Naive thymus-derived CD4-positive, alpha-beta T cell (primary cell): ENCODE results near the gene DLG2. TPM values are rescaled to one million over a fixed set of nuclear protein-coding genes. Genes with fewer than 3 reads are reported as not detected.

Source experiments
- ATAC-seq: fragments of 150-1000 bp; cut with Tn5 transposase; 2 replicates; pipeline ENCODE4 v1.10.0; 2021; ENCODE audit warnings: mild to moderate bottlenecking, moderate library complexity
- CTCF ChIA-PET: fragments of 350-600 bp; sonication (Branson Sonifier 250); formaldehyde crosslinking; loops from one replicate; lab custom pipeline; 2021; ENCODE audit warnings: antibody characterized with exemption; lab: Charles Lee
- POLR2A ChIA-PET: fragments of 350-600 bp; sonication (Branson Sonifier 250); formaldehyde crosslinking; loops from one replicate; lab custom pipeline; 2021; ENCODE audit warnings: antibody characterized with exemption, inconsistent platforms; lab: Charles Lee
- DNase-seq, 9 donors: peaks; one replicate each; pipeline versions ENCODE4 v3.0.0 to v3.0.0-alpha.2; 2020 to 2022; ENCODE audit warnings: mixed read lengths in 1 of 9
- H3K27ac ChIP-seq: one replicate; pipeline ENCODE4 v1.7.0; 2013; ENCODE audit warnings: mild to moderate bottlenecking, low read depth, low read length, moderate library complexity
- H3K27me3 ChIP-seq, 2 donors: one replicate each; pipeline ENCODE4 v1.7.0; 2013; ENCODE audit warnings: low read length in 2 of 2, mild to moderate bottlenecking in 2 of 2, moderate library complexity in 2 of 2; ENCODE audit not compliant: control insufficient read depth in 2 of 2, insufficient read depth in 2 of 2
- H3K36me3 ChIP-seq, 3 experiments: 1 replicate in 2 of 3; 2 replicates in 1 of 3; pipeline ENCODE4 v1.7.0; 2013; ENCODE audit warnings: low read length in 3 of 3, mild to moderate bottlenecking in 3 of 3, moderate library complexity in 1 of 3; ENCODE audit not compliant: insufficient read depth in 3 of 3, control insufficient read depth in 2 of 3
- H3K4me1 ChIP-seq, 2 donors: one replicate each; pipeline ENCODE4 v1.7.0; 2013; ENCODE audit warnings: low read length in 2 of 2, mild to moderate bottlenecking in 2 of 2, moderate library complexity in 1 of 2; ENCODE audit not compliant: control insufficient read depth in 2 of 2, insufficient read depth in 2 of 2
- H3K4me3 ChIP-seq: 2 replicates; pipeline ENCODE4 v1.7.0; 2013; ENCODE audit warnings: mild to moderate bottlenecking, low read length
- H3K9me3 ChIP-seq, 3 experiments: 1 replicate in 2 of 3; 2 replicates in 1 of 3; pipeline ENCODE4 v1.7.0; 2013; ENCODE audit warnings: low read length in 3 of 3; ENCODE audit not compliant: control insufficient read depth in 2 of 3
- H3K27ac Mint-ChIP-seq, 9 donors: one replicate each; pipeline ENCODE4 v1.8.0; 2020 to 2022; ENCODE audit warnings: mixed read lengths in 9 of 9, mild to moderate bottlenecking in 8 of 9, moderate library complexity in 5 of 9, inconsistent platforms in 2 of 9
- H3K27me3 Mint-ChIP-seq, 5 donors: one replicate each; pipeline ENCODE4 v1.8.0; 2021 to 2022; ENCODE audit warnings: mixed read lengths in 5 of 5, mild to moderate bottlenecking in 1 of 5
- H3K36me3 Mint-ChIP-seq, 5 donors: one replicate each; pipeline ENCODE4 v1.8.0; 2020 to 2022; ENCODE audit warnings: mixed read lengths in 5 of 5, mild to moderate bottlenecking in 3 of 5, inconsistent platforms in 1 of 5
- H3K4me1 Mint-ChIP-seq, 7 donors: one replicate each; pipeline ENCODE4 v1.8.0; 2020 to 2022; ENCODE audit warnings: mixed read lengths in 7 of 7, mild to moderate bottlenecking in 3 of 7, inconsistent platforms in 1 of 7
- H3K4me3 Mint-ChIP-seq, 10 donors: one replicate each; pipeline ENCODE4 v1.8.0; 2020 to 2022; ENCODE audit warnings: mild to moderate bottlenecking in 10 of 10, mixed read lengths in 10 of 10, moderate library complexity in 6 of 10, inconsistent platforms in 2 of 10
- H3K9me3 Mint-ChIP-seq, 11 donors: one replicate each; pipeline ENCODE4 v1.8.0; 2020 to 2022; ENCODE audit warnings: mixed read lengths in 11 of 11, mild to moderate bottlenecking in 4 of 11, inconsistent platforms in 1 of 11, moderate library complexity in 1 of 11
- intact Hi-C, 2 donors: fragments of 100-400 bp; cut with micrococcal nuclease; formaldehyde crosslinking; loops; one replicate each; pipeline ENCODE4 v1.15.1; 2023
- polyA plus RNA-seq, 2 donors: library from polyadenylated mRNA; unstranded; fragments of 300-500 nt; fragmentation: Illumina TruSeq; gene quantifications; one replicate each; pipeline ENCODE4 v1.2.3, GENCODE V29; 2021
- total RNA-seq, 6 experiments: library from RNA in 5 of 6; stranded (reverse) in 5 of 6; gene quantifications; 1 replicate in 5 of 6; 2 replicates in 1 of 6; pipeline ENCODE4 v1.2.3 and lab custom pipeline; 2021 to 2026

The DLG2 gene
- total and polyA plus RNA-seq, 7 experiments from 2014 or later = 0.64 to 6.1 (median 3.7) TPM

DNA sequence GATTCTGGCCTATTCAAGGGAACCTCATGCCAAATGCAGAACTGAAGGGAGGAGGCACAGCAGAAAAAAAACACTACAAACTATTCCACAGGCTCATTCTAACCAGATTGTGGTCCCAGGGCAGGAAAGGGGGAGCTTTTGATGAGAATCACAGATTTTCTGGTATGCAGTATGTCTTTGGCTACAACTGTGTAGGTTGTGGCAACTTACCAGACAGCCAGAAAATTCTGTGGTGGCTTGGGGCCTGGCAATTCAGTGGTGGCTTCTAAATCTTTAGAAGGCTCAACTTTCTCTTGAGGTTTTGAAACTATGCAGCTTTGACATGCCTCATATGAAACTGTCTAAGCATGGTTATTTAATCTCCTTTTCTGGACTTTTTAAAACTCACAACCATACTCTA lies 1490.2 kb downstream of the DLG2 start:
- H3K36me3 ChIP-seq = no peaks in the 10 kb centered on the region
- ChIA-PET POLR2A (no interaction called here), CTCF (no interaction called here)
- H3K9me3 Mint-ChIP-seq = peaks cover 0 to 26% (median 9%) of the 10 kb centered on the region in 11 donors
- no peak overlapping the region for H3K4me3 ChIP-seq
- DNase-seq (no peak), ATAC-seq (no peak)
- intact Hi-C loops = no loop called here
- no peaks in the 10 kb centered on the region for H3K4me1 ChIP-seq
- no peak overlapping the region for H3K27ac ChIP-seq
- H3K27ac Mint-ChIP-seq = no peak overlapping the region
- H3K4me1 Mint-ChIP-seq = no peaks in the 10 kb centered on the region
- H3K27me3 Mint-ChIP-seq = no peaks in the 10 kb centered on the region
- no peak overlapping the region for H3K4me3 Mint-ChIP-seq
- peaks cover 0 to 3% (median 0%) of the 10 kb centered on the region in 3 experiments for H3K9me3 ChIP-seq
- no peaks in the 10 kb centered on the region for H3K27me3 ChIP-seq
- no peaks in the 10 kb centered on the region for H3K36me3 Mint-ChIP-seq

DNA sequence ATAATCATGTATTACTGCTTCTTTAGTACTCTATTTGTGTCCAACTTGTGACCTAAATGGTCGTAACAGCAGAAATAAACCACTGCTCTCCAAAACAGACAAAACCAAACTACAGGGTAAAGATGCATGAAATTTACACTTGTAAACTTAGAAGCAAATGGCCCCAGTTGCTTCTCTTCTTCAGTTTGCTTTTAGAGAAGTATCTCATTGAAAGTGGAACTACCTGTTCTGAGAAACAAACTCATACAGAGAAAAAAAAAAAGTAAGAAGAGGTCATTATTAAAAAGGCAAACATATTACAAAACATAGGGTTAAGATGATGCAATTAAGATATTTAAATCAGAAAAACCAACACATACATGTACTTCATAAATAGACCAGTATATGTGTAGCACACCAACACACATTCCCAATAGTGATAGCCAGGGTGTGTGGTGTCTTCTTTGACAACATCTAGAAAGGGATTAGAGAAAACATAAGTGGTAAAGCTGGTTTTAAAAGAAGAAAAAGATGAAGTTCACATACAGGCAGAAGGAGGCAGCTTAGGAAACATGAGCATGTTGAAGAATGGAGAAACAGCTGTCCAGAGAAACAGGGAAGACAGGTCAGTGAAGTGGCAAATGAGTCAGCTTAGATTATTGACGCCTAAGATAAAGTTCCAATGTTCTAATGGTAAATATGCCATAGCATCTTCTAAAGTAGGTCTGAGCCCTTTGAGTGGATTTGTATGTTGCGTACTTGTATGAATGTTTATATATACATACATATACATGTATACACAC lies 1496.3 kb downstream of the DLG2 start:
- ChIA-PET POLR2A (no interaction called here), CTCF (no interaction called here)
- Histone ChIP-seq H3K9me3 (peaks cover 0 to 3% (median 0%) of the 10 kb centered on the region in 3 experiments), H3K4me1 (no peaks in the 10 kb centered on the region), H3K36me3 (no peaks in the 10 kb centered on the region), H3K27me3 (no peaks in the 10 kb centered on the region), H3K4me3 (no peak overlapping the region), H3K27ac (no peak overlapping the region)
- H3K4me3 Mint-ChIP-seq = no peak overlapping the region
- H3K27me3 Mint-ChIP-seq = no peaks in the 10 kb centered on the region
- no peak overlapping the region for H3K27ac Mint-ChIP-seq
- ATAC-seq (no peak), DNase-seq (no peak)
- H3K36me3 Mint-ChIP-seq = no peaks in the 10 kb centered on the region
- H3K9me3 Mint-ChIP-seq = peaks cover 1 to 30% (median 11%) of the 10 kb centered on the region in 11 donors
- intact Hi-C loops = no loop called here
- H3K4me1 Mint-ChIP-seq = no peaks in the 10 kb centered on the region

DNA sequence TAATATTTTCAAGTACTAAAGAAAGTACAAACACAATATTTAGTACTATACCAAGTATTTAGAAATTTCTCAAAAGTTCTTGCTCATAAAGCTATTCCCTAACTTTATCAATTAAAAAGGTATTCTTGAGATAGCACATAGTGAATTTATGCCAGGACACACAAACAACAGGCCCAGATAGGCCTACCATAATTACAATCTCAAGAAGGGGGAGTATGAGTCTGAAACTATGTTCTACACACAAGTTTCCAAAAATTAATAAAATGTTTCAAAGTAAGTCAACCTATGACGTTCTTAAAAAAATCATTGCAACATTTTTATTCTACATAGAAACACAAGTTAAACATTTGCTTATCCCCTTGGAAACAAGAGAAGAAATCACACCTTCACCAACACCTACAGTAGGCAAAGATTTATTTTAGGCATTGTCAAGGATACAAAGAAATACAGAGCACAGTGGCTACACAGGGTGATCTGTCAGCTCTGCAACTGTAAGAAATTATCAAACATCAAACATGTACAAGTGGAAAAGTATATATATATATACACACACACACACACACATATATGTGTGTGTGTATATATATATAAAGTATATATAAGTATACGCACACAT lies 1497.1 kb downstream of the DLG2 start:
- no peak overlapping the region for H3K4me3 ChIP-seq
- no peak for ATAC-seq
- CTCF ChIA-PET = no interaction called here
- Mint-ChIP-seq H3K27ac (no peak overlapping the region), H3K4me3 (no peak overlapping the region), H3K36me3 (no peaks in the 10 kb centered on the region), H3K27me3 (no peaks in the 10 kb centered on the region), H3K9me3 (peaks cover 1 to 23% (median 9%) of the 10 kb centered on the region in 11 donors), H3K4me1 (no peaks in the 10 kb centered on the region)
- intact Hi-C loops = no loop called here
- H3K36me3 ChIP-seq = no peaks in the 10 kb centered on the region
- no peaks in the 10 kb centered on the region for H3K4me1 ChIP-seq
- peaks cover 0 to 3% (median 0%) of the 10 kb centered on the region in 3 experiments for H3K9me3 ChIP-seq
- H3K27ac ChIP-seq = no peak overlapping the region
- POLR2A ChIA-PET = no interaction called here
- no peaks in the 10 kb centered on the region for H3K27me3 ChIP-seq
- DNase-seq = no peak

DNA sequence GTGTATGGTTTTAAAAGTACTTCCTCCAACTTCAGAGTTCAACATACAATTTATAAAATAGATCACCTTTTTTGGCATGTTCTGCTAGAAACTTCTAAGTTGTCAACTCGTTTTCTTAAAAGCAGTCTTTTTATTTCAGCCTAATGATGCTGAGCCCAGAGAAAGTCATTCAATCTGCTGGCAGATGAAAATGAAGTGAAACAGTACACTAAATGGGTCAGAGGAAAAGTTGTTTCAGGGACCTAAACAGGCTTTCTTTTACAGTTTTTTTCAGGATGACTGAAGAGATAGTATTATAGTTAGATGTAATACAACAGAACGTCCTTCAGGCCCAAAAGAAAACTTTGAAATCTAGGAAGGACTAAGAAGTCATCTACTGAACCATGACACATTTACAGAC lies 1498.3 kb downstream of the DLG2 start:
- no peak overlapping the region for H3K4me3 ChIP-seq
- ATAC-seq (no peak), DNase-seq (no peak)
- Mint-ChIP-seq H3K4me3 (no peak overlapping the region), H3K4me1 (peaks cover 0 to 2% (median 0%) of the 10 kb centered on the region in 7 donors), H3K27ac (no peak overlapping the region), H3K9me3 (peaks cover 1 to 24% (median 9%) of the 10 kb centered on the region in 11 donors), H3K36me3 (no peaks in the 10 kb centered on the region), H3K27me3 (no peaks in the 10 kb centered on the region)
- no peaks in the 10 kb centered on the region for H3K36me3 ChIP-seq
- no peaks in the 10 kb centered on the region for H3K4me1 ChIP-seq
- ChIA-PET POLR2A (no interaction called here), CTCF (no interaction called here)
- H3K27me3 ChIP-seq = no peaks in the 10 kb centered on the region
- H3K27ac ChIP-seq = no peak overlapping the region
- peaks cover 0 to 1% (median 0%) of the 10 kb centered on the region in 3 experiments for H3K9me3 ChIP-seq
- intact Hi-C loops = no loop called here

DNA sequence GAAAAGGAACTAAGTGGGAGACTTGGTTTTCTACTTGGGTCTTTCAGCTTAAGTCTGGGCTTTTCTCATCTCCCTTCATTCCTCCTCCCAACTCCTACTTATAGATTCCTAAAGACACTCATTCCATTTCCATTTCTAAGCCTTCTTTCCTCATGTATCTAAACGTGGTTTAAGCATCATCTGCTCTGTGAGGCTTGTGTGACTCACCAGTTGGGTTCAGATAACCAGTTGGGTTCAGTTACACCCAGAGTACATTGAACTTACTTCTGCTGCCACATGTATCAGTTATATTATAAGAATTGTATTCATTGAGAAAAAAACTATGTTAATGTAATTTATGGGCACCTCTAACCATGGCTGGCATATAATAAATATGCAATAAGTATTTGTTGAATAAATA lies 1509.8 kb downstream of the DLG2 start:
- ChIA-PET POLR2A (no interaction called here), CTCF (no interaction called here)
- Histone ChIP-seq H3K4me3 (no peak overlapping the region), H3K36me3 (no peaks in the 10 kb centered on the region), H3K27me3 (no peaks in the 10 kb centered on the region), H3K27ac (no peak overlapping the region), H3K4me1 (no peaks in the 10 kb centered on the region), H3K9me3 (no peaks in the 10 kb centered on the region)
- intact Hi-C loops = no loop called here
- no peak for DNase-seq
- no peak for ATAC-seq
- H3K9me3 Mint-ChIP-seq = peaks cover 3 to 28% (median 6%) of the 10 kb centered on the region in 11 donors
- H3K36me3 Mint-ChIP-seq = no peaks in the 10 kb centered on the region
- H3K4me1 Mint-ChIP-seq = no peaks in the 10 kb centered on the region
- H3K4me3 Mint-ChIP-seq = no peak overlapping the region
- H3K27me3 Mint-ChIP-seq = no peaks in the 10 kb centered on the region
- no peak overlapping the region for H3K27ac Mint-ChIP-seq

DNA sequence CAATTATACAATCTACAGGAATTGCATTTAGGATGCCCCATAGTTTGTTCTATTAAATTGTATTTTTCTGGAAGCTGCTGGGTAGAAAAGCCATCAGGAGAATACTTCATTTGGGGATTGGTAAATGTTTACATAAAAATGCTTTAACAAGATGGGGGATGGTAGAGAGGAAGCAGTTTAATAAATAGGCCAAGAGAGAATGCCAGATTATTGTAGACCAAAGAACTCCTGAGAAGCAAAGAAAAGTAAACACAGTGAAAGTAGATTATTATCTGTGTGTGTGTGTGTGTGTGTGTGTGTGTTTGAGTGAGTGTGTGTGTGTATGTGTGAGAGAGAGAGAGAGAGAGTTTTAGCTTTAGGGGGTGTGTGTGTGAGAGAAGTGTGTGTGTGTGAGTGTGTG lies 1520.6 kb downstream of the DLG2 start:
- Histone ChIP-seq H3K27me3 (no peaks in the 10 kb centered on the region), H3K27ac (no peak overlapping the region), H3K36me3 (no peaks in the 10 kb centered on the region), H3K4me3 (no peak overlapping the region), H3K4me1 (no peaks in the 10 kb centered on the region), H3K9me3 (no peaks in the 10 kb centered on the region)
- ATAC-seq (no peak), DNase-seq (no peak)
- Mint-ChIP-seq H3K27ac (no peak overlapping the region), H3K27me3 (no peaks in the 10 kb centered on the region), H3K36me3 (no peaks in the 10 kb centered on the region), H3K4me1 (no peaks in the 10 kb centered on the region), H3K9me3 (peaks cover 0 to 10% (median 3%) of the 10 kb centered on the region in 11 donors), H3K4me3 (no peak overlapping the region)
- ChIA-PET POLR2A (no interaction called here), CTCF (no interaction called here)
- intact Hi-C loops = loop anchor here in 1 of 2 donors (10.0 kb wide), 1 partner anchor 62 kb away; no protein-coding TSS in a partner anchor
